CMK (cell line): ENCODE data around the gene MEG3.
"Not testable (repeated sequence)": the region's sequence is repeated elsewhere in the genome, so short reads cannot be mapped to it uniquely, and the experiment has no call there.

Experiments used
- DNase-seq: peaks from one replicate; pipeline ENCODE4 v3.0.0-alpha.2; 2010; ENCODE audit warnings: low read depth

Gene MEG3

DNA sequence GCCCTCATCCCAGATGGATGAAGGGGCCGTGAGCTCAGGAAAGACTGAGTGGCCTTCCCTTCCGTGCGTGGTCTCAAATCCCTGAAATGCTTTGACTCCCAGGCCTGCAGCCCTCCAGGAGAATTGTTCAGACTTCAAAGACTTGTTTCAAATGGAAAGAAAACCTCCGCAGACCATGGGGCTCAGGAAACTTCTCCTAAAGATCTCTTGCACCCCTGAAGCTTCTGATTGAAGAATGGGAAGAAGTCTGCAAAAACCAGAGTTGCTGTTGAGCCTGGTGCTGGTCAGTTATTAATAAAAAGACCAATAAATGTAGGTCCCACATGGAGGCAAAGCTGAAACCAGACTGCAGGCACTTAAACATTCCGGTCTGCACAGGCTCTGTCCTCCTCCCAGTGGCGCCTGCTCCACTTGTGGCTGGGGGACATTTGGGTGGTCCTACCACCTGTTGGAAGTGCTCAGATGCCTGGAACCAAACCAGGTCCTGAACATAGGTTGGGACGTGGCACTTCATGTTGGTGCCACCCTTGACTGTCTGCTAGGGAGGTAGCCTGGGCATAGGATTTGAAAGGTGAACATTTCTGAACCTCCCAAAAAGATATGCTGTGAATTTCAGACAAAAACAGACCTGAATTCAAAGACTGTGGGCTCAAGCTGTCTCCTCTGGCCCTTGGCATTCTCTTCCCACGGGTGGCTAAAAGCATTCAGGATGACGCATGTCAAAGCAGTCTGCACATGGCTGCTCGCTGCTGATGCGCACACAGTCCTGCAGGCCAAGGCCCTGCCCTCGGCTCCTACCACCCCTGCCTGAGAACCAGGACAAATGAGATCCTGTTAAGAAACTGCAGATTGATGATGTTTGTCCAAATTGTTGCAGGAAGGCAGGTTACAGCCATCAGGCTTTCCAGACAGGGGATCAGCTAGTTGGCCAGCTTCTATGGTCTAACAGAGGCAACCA is 36.2 kb upstream of the MEG3 start:
- no peak for DNase-seq

DNA sequence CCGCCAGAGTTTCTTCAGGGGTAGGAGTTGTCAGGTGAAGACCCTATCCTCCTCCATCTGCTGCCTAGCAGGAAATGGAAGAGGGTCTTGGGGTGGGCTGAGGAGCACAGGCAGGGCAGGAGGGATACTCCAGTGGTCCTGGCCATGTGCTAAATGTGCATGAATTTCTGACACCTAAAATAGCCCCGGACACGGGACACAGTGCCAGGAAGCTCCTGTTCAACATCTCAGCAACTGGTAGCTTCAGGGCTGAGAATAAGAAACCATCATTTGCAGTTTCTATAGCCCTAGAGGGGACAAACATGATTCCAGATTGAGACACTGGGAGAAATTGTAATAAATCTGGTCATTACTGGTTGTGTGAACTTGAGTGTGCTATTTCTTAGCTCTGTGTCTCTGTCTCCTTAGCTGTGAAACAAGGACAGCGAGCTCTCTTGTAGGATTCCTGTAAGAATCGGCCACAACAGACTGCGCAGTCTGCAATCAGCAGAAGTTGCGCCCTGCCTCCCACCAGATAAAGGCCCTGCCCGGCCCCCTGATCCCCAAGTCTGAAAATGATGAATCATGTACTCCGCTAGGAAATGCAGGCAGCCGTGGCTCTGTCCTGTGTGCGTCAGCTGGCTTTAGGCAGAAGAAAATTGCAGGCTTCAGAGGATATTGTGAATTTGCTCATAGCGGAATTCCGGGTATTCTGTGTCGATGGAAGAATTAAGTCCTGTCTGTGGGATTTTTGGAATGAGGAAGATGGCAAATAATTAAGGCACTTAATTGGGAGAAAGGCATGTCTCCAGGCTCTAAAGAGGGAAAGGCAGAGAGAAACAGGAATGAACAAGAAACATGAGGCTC is 35.2 kb upstream of the MEG3 start:
- DNase-seq, result no peak

DNA sequence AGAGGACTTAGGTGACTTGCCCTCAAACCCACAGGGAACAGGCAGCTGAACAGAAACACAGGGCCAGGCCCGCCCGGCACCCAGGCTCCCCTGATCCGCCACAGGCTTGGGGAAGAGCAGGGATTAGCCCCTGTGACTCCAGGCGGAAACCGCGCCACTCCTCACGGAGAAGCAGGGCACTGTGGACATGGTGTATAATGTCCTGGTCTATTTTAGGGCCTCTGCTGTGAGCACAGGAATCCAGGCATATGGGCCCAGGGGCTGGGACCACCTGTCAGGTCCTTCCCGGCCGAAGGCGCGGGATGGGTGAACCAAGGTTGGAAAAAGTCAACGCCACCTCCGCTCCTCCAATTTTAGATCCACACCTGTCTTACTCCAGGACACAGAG is 34.6 kb upstream of the MEG3 start:
- no peak for DNase-seq

DNA sequence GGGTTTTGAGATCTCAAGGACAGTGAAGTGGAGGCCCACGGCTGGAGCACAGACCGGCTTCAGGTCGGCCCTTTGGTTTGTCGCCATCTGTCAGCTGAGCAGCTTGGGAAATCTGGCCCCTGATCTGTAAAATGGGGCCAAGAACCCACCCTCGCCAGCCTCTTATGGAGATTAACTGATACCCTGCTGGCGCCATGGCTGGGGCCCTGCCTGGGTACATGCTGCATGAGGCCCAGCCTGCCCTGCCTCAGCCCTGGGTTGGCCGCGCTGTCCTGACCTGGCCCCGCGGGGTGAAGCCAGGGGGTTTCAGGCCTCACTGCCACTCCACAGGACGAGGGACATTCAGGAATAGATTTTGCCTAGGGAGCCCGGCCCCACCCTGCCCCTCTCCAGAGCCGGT is 33.9 kb upstream of the MEG3 start:
- no peak for DNase-seq

DNA sequence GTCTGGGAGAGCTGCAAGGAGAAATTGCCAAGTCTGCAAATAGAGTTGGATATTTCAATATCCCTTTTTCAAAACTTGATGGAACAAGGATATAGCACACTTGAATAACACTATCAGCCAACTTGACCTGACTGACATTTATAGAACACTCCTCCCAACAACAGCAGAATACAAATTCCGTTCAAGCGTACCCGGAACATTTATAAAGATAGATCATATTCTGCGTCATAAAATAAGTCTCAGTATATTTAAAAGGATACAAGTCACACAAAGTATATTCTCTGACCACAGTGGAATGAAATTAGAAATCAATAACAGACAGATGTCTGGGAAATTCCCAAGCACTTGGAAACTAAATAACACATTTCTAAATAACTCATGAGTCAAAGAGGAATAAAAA is 29.0 kb upstream of the MEG3 start:
- DNase-seq, result no peak

DNA sequence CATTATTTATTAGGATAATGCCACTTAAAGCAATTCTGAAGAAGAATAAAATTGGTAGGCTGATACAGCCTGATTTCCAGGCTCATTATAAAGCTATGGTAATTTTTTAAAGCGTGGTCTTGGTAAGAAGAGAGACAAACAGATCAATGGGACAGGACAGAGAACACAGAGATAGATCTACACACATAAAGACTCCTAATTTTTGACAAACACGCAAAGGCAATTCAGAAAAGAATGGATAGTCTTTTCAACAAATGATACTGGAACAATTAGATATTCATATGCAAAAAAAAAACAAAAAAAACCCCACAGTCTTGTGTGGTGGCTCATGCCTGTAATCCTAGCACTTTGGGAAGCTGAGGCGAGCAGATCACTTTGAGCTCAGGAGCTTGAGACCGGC is 25.9 kb upstream of the MEG3 start:
- DNase-seq, result no peak

DNA sequence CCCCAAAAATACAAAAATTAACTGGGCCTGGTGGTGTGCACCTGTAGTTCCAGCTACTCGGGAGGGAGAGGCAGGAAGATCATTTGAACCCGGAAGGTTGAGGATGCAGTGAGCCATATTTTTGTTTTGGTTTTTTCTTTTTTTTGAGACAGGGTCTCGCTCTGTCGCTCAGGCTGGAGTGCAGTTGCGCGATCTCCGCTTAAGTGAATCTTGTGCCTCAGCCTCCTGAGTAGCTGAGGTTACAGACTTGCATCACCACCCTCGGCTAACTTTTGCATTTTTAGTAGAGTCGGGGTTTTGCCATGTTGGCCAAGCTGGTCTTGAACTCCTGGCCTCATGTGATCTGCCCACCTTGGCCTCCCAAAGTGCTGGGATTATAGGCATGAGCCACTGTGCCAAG is 24.5 kb upstream of the MEG3 start:
- DNase-seq, result not testable (repeated sequence)

DNA sequence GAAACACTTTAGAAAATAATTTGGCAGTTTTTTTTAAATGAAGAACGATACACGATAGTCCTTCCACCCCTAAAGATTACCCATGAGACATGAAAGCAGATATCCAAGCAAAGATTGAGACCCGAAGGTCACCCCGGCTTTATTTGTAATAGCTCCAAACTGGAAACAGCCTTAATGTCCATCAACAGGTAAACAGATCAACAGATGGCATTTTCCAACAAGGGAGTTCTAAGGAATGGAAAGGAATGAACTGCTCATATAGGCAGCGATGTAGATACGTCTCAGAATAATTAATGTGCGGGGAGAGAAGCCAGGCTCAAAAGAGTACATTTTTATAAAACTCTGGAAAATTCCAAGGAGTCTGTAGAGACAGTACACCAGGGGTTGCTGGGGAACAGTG is 23.7 kb upstream of the MEG3 start:
- DNase-seq, result no peak

DNA sequence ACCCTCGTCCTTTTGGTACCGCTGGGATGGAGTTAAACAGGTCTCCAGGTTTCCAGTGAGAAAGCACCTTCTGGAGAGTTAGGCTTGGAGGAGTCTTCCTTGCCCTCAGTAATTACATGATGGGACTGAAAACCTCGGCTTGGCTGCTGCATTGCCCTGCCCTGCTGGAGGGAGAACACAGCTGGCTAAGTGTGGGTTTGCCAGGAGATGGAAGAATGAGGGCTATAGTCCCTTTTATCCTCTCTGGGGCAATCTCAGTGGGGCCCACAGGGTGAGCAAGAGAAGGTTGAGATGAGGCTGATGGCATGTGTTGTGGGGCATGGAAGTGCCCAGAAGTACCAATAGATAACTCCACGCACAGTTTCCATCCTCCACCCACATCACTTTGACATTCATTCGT is 23.2 kb upstream of the MEG3 start:
- DNase-seq, result no peak

DNA sequence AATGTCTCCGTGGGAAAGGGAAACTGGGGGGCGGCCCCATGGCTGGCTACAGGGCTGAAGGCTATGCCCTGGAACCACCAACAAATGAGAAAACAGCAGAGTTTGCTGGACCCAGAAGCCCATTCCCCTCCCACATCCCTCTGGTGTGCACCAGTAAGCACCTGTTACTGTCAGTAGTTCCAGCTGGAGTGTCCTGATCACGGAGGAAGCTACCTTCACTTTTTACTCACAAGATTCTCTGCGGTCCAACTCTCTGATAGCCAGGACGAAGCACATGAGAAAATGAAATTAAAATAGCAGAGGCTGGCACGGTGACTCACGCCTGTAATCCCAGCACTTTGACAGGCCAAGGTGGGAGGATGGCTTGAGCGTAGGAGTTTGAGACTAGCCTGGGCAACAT is 22.7 kb upstream of the MEG3 start:
- no peak for DNase-seq

DNA sequence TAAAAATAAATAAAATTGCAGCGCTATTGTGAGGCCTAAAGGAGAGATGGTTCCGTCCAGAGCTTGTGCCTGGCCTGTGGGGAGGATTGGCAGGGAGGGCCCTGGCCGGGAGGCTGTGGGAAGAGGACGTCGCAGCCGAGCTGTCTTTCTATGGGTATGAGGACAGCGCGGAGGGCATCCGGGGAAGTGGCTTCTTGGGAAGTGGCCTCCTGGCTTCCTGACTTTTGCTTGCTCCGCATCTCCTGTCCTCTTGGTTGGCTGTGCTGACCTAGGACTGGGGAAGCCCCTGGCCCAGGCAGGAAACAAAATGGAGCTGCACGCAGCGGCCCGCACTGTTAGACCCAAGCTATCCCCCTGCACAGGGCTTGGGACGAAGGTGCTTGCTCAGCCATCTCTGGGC is 22.2 kb upstream of the MEG3 start:
- no peak for DNase-seq

DNA sequence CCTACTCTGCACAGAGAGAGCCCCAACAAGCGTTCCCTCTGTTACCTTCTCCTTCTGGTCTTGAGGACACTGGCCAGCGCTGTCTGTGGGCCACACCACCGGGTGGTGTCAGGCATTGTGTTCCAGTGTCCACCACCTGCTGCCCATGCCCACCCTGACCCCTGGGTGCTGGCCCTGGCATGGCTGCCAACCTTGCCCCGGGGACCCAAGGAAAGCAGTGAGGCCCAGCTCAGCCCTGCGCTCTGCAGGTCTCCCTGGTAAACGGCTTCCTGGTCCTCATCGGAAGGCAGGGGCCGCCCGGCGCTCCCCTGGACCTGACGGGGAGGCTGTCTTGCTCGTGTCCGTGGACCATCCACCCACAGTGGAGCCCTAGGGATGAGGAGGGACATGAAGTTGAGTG is 21.8 kb upstream of the MEG3 start:
- no peak for DNase-seq

DNA sequence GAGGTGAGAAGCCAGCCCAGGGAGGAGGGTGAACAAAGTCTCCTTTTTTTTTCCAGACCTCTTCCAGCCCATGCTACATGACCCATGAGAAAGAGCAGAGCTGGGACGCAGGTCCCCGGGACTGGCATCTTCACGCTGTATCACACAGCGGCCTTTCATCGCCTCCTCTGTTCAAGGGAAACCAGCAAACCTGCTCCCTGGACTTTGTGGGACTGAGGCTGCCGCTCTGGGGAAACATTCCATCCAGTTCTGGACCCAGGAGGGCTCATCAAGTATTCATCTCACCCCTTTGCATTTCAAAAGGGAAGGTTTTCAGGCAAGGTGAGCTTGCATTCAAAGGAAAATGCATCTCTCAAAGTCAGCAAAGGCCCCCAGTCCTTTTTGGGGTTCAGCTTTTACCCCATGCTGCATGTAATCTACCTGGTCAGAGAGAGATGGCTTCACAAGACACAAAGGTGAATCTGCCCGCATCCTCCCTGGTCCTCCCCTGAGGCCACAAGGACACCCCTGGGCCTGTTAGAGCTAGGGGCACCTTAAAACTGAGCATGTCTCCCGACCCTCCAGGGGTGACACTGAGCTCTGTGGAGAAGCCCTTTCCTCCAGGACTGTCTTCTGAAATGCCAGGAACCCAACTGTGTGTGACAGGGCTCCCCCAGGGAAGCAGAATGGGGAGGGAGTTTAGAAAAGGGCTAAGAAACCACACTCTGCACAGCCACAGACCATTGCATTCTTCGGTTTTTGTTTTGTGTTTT is 21.2 kb upstream of the MEG3 start:
- DNase-seq, result no peak

DNA sequence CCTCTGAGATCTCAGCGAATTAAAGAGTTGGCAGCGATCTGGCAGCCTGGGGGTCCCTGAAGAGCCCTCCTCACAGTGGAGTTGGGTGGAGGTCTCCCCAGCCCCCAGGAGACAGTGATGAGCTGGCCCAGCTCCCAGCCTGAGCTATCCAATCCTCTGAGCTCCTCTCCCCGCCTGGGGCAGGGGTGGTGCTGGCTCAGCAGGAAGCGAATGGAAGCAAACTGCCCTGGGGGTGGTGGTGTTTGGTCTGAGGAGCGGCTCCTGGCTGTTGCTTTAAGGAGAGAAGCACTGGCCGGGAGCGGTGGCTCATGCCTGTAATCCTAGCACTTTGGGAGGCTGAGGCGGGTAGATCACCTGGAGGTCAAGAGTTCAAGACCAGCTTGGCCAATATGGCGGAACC is 19.5 kb upstream of the MEG3 start:
- no peak for DNase-seq

DNA sequence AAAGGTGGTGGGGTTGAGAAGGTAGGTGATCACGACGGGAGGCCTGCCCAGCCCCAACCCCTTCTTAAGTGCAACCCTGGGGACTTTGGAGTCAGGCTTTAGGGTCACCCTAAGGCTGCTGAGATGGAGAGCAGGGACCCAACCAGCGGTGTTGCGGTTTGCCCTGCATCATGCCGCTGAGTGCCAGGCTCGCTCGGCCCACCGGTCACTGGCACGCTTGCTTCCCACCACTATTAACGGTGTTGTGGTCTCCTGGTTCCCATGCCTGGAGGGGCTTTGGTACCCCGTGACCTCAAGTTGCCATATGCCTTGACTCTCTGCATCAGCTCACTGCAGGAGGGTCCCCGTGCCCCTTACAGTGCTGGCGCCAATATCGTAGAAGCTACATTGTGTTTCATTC is 18.4 kb upstream of the MEG3 start:
- DNase-seq, result no peak

DNA sequence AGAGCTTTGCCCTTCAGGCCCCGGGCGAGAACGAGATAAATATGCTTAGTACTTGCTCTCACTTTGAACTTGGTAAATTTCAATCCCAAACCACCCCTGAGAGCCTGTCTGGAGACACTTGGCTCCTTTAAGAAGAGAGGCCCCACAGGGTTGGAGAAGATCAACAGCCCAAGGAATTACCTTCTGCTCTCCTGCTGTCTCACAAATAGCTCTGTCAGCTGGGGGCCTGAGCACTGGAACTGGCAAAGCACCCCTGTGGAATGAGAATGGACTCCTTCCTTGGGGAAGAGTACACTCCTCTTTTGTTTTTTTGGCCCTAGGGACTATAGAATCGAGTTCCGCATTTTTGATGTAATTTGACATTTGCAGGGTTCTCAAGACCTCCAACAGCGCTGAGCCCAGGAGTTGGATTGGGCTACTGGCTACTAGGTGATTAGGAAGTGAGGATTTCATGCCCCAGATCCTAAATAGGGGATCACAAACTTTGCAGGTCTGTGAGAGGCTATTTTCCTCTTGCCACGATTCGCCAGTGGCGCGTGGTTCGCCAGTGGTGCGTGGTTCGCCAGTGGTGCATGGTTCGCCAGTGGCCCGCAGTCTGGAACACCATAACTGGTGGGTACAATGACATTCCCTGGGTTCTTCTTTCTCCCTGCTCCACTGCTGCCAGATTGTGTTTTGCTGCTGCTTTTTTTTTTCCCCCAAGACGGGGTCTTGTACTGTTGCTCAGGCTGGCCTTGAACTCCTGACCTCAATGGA is 17.8 kb upstream of the MEG3 start:
- no peak for DNase-seq

DNA sequence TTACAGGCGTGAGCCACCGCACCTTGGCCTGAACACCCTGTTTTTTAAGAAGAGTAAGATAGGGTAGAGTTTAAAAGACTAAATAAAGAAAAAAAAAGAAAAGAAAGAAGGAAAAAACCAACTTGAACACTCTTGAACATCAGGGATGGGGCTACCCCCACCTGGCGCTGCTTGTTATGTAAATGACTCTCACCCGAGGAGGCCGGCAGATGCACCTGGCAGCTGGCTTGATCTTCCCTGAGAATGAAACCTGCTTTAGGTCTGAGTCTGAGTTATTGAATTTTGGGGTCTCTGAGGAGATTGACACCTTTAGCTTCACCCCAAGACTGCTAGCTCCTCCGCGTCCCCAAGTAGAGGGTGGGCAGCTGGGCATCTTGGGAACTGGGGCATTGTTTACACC is 15.5 kb upstream of the MEG3 start:
- DNase-seq, result no peak

DNA sequence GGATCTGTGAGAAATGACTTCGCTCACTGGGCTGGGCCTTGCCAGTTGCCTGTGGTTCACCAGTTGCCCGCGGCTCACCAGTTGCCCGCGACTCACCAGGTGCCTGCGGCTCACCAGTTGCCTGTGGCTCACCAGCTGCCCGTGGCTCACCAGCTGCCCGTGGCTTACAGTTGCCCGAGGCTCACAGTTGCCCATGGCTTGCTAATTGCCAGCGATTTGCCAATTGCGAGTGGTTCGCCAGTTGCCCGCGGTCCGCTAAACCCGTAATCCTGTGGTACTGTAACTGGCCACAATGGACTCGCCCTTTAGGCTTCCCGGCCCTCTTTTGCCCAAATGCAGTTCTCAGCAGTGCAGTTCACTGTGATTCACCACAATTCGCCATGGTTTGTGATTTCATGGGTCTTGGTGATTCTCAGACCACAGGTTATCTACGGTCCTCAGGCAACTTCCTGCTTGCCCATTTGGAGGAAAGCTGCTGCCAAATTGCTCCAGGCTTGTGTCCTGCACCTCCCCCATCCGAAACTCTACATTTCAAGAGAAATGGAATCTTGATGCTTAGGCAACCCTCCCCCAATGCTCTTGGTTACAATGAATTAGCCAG is 15.0 kb upstream of the MEG3 start:
- no peak for DNase-seq

DNA sequence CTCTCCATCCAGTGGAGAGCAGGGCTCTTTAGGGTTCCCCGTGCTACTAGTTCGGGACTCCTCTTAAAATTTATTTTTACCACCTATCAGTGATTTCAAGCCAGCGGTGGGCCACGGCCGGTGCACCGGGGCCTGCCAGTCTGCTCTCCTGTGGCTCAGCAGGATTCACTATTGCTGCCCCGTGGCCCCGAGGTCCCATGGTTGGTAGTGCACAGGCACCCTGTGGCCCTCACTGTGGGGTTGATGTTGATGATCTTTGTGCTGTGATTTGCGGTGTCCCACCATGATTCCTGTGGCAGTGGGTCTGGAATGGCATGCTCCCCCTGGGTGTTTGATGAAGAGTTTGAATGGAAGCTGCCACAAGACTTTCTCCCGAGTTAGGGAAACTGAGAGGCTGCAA is 12.6 kb upstream of the MEG3 start:
- no peak for DNase-seq

DNA sequence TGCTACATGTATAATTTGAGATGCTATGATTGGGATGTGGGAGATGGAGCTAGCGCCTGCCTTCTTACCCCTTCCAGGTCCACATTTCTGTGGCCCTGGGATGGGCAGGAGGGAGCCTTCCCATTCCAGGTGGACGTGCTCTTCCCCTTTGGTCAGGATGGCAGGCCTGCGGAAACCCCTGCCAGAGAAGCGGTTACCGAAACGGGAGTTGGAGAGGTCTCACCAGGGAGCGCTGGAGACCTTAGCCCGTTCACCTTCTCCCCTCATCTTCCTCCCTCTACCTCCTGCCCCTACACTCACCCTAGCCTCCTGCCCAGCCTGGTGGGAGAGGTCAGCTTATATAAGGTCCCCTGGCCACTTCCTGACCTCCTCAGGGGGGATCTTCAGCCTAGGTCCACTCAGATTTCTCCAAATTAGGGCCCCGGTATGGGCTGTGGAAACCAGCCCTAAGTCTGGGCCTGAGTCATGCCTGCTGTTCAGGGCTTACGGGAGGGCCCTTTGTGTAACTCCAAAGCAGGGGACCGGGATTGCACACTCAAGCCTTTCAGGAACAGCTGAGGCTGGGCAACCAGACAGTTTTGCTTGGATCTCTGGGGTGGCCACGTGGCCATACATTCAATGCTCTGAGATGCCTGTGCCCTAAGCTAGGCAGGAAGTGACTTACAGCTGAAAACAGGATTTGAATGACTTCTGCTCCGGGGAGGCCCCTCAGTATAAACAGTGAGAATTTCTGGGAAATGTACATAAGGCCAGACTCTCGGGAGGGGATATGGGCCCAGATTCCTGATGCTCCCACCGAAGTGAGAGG is 10.2 kb upstream of the MEG3 start:
- no peak for DNase-seq
